Epithelial cell of esophagus (primary cell): Measurements from ENCODE around the gene IP6K1.

Source experiments
- DNase-seq: peaks from one replicate; pipeline ENCODE4 v3.0.0; 2010; ENCODE audit warnings: low read depth
- H3K4me3 ChIP-seq: 2 replicates; pipeline ENCODE4 v1.5.1; 2011; ENCODE audit warnings: mild to moderate bottlenecking, low read length, control low read depth
- TF ChIP-seq, protein P1 (sequence below): IDR thresholded peaks from 2 replicates; pipeline ENCODE4 v1.5.1; 2011; ENCODE audit warnings: low read depth, mild to moderate bottlenecking, low read length, control low read depth, inconsistent platforms; ENCODE audit not compliant: insufficient read depth; ENCODE audit errors: missing control alignments

Gene IP6K1

DNA sequence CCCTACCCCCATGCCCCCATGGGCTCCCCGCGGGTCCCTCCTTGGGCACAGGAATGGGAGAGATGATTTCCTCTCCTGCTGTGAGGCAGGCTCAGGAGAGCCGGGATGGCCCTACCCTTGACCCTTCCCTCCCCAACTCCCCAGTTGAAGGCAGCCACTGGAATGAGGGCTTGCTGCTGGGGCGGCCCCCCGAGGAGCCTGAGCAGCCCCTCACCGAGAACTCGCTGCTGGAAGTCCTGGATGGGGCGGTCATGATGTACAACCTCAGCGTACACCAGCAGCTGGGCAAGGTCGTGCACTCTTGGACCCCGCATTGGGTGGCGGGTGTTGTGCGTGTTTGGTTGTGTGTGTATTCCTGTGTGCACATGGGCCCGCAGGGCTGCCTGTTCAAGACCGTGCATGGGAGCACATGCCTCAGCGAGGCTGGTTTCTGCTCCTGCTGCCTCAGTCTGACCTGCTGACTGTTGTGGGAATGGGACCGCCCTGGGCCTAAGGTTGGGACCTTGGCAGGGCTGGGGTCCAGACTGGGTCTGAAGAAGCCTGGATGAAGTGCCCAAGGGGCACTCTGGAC, 80.9 kb downstream of the IP6K1 start:
- no peak for DNase-seq
- TF ChIP-seq, protein P1, sequence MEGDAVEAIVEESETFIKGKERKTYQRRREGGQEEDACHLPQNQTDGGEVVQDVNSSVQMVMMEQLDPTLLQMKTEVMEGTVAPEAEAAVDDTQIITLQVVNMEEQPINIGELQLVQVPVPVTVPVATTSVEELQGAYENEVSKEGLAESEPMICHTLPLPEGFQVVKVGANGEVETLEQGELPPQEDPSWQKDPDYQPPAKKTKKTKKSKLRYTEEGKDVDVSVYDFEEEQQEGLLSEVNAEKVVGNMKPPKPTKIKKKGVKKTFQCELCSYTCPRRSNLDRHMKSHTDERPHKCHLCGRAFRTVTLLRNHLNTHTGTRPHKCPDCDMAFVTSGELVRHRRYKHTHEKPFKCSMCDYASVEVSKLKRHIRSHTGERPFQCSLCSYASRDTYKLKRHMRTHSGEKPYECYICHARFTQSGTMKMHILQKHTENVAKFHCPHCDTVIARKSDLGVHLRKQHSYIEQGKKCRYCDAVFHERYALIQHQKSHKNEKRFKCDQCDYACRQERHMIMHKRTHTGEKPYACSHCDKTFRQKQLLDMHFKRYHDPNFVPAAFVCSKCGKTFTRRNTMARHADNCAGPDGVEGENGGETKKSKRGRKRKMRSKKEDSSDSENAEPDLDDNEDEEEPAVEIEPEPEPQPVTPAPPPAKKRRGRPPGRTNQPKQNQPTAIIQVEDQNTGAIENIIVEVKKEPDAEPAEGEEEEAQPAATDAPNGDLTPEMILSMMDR, result no peak
- no peak overlapping the region for H3K4me3 ChIP-seq

DNA sequence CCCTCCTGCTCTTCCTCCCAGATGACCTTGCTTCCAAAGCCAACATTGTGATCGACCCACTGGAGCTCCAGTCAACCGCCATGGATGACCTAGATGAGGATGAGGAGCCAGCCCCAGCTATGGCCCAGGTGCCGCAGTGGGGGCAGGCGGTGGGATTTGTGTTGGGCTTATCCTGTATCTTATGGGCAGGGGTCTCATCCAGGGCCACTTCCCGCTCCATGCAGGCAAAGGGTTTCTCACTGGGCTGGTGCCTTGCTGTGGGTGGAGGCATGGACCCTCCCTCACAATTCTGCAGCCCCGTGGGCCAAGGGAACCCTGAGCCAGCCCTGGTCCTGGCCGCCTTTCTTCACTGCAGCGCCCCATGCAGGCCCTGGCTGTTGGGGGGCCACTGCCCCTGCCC, 81.7 kb downstream of the IP6K1 start:
- H3K4me3 ChIP-seq, result no peak overlapping the region
- TF ChIP-seq, protein P1, result no peak
- no peak for DNase-seq

DNA sequence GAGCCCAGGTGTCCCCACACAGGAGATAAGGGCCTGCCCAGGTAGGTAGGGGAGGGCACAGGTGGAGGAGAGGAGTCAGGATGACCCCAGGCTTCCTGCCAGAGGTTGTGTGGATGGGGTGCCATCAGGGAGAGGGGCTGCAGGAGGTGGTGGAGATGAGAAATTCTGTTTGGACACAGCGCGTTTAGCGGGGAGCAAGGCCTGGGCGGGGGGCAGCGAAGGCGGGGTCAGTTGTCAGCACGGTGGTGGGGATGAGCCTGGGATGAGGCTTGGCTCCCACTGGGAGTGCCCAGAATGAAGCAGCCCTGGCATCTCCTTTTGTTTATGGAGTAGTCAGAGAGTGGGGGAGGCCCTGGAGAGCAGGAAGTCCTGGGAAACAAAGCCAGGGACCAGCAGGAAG, 82.4 kb downstream of the IP6K1 start:
- TF ChIP-seq, protein P1, result no peak
- H3K4me3 ChIP-seq, result no peak overlapping the region
- no peak for DNase-seq

DNA sequence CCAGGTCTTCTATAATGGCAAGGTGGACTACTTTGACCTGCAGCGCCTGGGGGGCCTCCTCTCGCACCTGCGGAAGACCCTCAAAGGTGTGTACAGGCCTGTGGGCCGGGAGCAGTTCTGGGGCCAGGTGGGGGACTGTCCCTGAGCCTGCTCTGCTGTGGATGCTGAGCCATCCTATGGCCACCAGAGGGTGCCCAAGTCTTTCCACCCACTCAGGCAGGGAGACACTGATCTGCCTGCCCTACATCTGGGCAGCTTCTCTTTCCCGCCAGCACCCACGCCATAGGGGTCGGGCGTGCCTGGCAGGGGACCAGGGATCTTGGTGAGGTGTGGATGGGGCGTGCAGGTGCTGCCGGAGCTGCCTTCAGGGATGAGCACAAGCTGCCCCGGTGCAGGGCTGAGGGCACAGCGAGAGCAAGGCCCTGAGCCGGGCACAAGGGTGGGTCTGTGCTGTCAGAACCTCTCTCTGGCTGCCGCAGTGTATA, 82.9 kb downstream of the IP6K1 start:
- DNase-seq, result peak; percentile 73
- TF ChIP-seq, protein P1, result peak; percentile 91
- no peak overlapping the region for H3K4me3 ChIP-seq

DNA sequence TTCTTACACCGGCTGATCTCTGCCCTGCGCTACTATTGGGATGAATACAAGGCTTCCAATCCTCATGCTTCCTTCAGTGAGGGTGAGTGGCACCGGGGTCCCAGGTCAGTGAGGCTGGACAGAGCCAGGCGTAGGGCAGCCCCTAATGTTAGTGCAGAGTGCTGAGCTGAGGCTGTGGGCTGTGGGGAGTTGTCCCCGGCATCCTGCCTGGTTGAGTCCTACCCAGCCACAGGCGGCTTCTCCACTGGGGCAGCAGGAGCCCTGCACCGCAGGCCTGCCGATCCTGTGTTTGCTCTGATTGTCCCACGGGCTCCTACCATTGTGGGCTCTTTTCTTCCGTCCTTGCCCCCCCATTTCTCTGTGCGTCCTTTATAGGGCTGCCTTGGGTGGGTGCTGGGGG, 83.7 kb downstream of the IP6K1 start:
- no peak for DNase-seq
- H3K4me3 ChIP-seq, result no peak overlapping the region
- TF ChIP-seq, protein P1, result no peak

DNA sequence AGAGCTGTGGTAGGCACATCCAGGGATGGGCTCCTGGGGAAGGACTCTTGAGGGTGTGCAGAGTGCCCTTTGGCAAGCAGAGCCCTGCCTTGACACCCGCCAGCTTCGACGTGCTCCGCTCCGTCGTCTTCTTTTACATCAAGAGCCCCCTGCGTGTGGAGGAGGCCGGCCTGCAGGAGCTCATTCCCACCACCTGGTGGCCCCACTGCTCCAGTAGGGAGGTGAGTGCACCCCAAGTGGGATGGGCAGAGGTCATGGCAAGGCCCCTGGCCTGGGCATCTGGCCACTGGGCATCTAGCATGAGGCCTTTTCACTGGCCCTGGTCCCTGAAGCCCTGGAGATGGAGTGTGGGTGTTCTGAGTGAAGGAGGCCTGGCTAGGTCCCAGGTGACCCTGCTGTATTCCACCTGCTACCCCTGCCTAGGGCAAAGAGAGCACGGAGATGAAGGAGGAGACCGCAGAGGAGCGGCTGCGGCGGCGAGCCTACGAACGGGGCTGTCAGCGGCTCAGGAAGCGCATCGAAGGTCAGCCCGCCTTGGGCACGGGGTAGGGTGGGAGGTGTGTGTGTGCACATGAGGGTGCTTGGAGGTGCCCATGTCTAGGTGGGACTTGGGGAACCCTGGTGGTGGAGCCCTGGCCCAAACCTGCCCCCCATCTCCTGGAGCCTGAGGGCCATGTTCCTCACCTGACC, 84.8 kb downstream of the IP6K1 start:
- TF ChIP-seq, protein P1, result peak; percentile 53
- peak; percentile 21 for DNase-seq
- no peak overlapping the region for H3K4me3 ChIP-seq
